Measurements from ENCODE around the gene CSAD.

CSAD gene

GRCh38 chr12:53194973-53195372 is 14.2 kb upstream of the CSAD start:
- no peak for TF ChIP-seq PATZ1 (CRISPR knock-in tag; IDR thresholded peaks at IDR 0.05; ENCODE audit: borderline replicate concordance)
- no peak for ATAC-seq

- no peak for ATAC-seq
- TF ChIP-seq ZNF8 (CRISPR knock-in tag; IDR thresholded peaks at IDR 0.05) (no peak), TCF4 (CRISPR knock-in tag; IDR thresholded peaks at IDR 0.05; ENCODE audit: borderline replicate concordance) (no peak), RARB (CRISPR knock-in tag; IDR thresholded peaks at IDR 0.05) (no peak), GLIS3 (CRISPR knock-in tag; IDR thresholded peaks at IDR 0.05) (no peak), PATZ1 (CRISPR knock-in tag; IDR thresholded peaks at IDR 0.05; ENCODE audit: borderline replicate concordance) (no peak), CREB5 (CRISPR knock-in tag; IDR thresholded peaks at IDR 0.05; ENCODE audit: low read depth) (no peak), BACH2 (CRISPR knock-in tag; IDR thresholded peaks at IDR 0.05; ENCODE audit: borderline replicate concordance) (no peak), ZFP30 (CRISPR knock-in tag; IDR thresholded peaks at IDR 0.05) (no peak), CSRNP3 (CRISPR knock-in tag; IDR thresholded peaks at IDR 0.05) (no peak), ISL1 (CRISPR knock-in tag; IDR thresholded peaks at IDR 0.05) (no peak), ZC3H10 (CRISPR knock-in tag; IDR thresholded peaks at IDR 0.05) (no peak), ZNF565 (CRISPR knock-in tag; conservative IDR thresholded peaks at IDR 0.05; ENCODE audit: low read depth) (no peak), PPARA (CRISPR knock-in tag; IDR thresholded peaks at IDR 0.05; ENCODE audit: borderline replicate concordance) (no peak), OSR1 (CRISPR knock-in tag; IDR thresholded peaks at IDR 0.05) (no peak), CSDC2 (CRISPR knock-in tag; IDR thresholded peaks at IDR 0.05) (no peak), ZFP3 (CRISPR knock-in tag; IDR thresholded peaks at IDR 0.05) (no peak), TOX (CRISPR knock-in tag; IDR thresholded peaks at IDR 0.05; ENCODE audit: borderline replicate concordance) (no peak), SNAI2 (CRISPR knock-in tag; IDR thresholded peaks at IDR 0.05) (no peak)
These were observed 13.4 kb upstream of the CSAD start for GRCh38 chr12:53193985-53194716.

GRCh38 chr12:53193040-53193439 is 12.3 kb upstream of the CSAD start:
- TF ChIP-seq PPARA (CRISPR knock-in tag; IDR thresholded peaks at IDR 0.05; ENCODE audit: borderline replicate concordance) (no peak), ZNF8 (CRISPR knock-in tag; IDR thresholded peaks at IDR 0.05) (no peak), CSRNP3 (CRISPR knock-in tag; IDR thresholded peaks at IDR 0.05) (no peak), POU6F1 (CRISPR knock-in tag; IDR thresholded peaks at IDR 0.05; ENCODE audit: borderline replicate concordance, low read depth) (no peak), GLIS3 (CRISPR knock-in tag; IDR thresholded peaks at IDR 0.05) (no peak), SNAI2 (CRISPR knock-in tag; IDR thresholded peaks at IDR 0.05) (no peak), OSR1 (CRISPR knock-in tag; IDR thresholded peaks at IDR 0.05) (no peak), ESRRG (CRISPR knock-in tag; IDR thresholded peaks at IDR 0.05) (no peak), ISL1 (CRISPR knock-in tag; IDR thresholded peaks at IDR 0.05) (no peak), ZFP30 (CRISPR knock-in tag; IDR thresholded peaks at IDR 0.05) (no peak), BACH2 (CRISPR knock-in tag; IDR thresholded peaks at IDR 0.05; ENCODE audit: borderline replicate concordance) (no peak), ZC3H10 (CRISPR knock-in tag; IDR thresholded peaks at IDR 0.05) (no peak), RARB (CRISPR knock-in tag; IDR thresholded peaks at IDR 0.05) (no peak), ARNTL (CRISPR knock-in tag; IDR thresholded peaks at IDR 0.05; ENCODE audit: borderline replicate concordance, low read depth) (no peak), TSHZ2 (CRISPR knock-in tag; IDR thresholded peaks at IDR 0.05) (no peak), TOX (CRISPR knock-in tag; IDR thresholded peaks at IDR 0.05; ENCODE audit: borderline replicate concordance) (no peak), ZFP3 (CRISPR knock-in tag; IDR thresholded peaks at IDR 0.05) (no peak)
- ATAC-seq, result no peak

Data from SK-N-SH treated with all-trans-retinoic acid at 6 μM for 48 hours (cell line).